ENCODE measurements around the gene ADCY7.
"Not testable (repeated sequence)": the region's sequence is repeated elsewhere in the genome, so short reads cannot be mapped to it uniquely, and the experiment has no call there.

The ADCY7 gene

GRCh38 chr16:50316102-50316847 lies 49.9 kb downstream of the ADCY7 start:
- DNase-seq: no peak

GRCh38 chr16:50316848-50317630 lies 50.7 kb downstream of the ADCY7 start:
- DNase-seq: no peak

GRCh38 chr16:50318796-50319578 lies 52.6 kb downstream of the ADCY7 start:
- DNase-seq: no peak

GRCh38 chr16:50320310-50320709 lies 54.0 kb downstream of the ADCY7 start:
- DNase-seq: no peak

GRCh38 chr16:50322333-50322732 lies 56.0 kb downstream of the ADCY7 start:
- no peak for DNase-seq

GRCh38 chr16:50323335-50324011 lies 57.1 kb downstream of the ADCY7 start:
- DNase-seq: no peak

GRCh38 chr16:50324345-50324744 lies 58.0 kb downstream of the ADCY7 start:
- no peak for DNase-seq

- no peak for DNase-seq
Observed at GRCh38 chr16:50326264-50326663, 59.9 kb downstream of the ADCY7 start.

- DNase-seq: no peak
Observed at GRCh38 chr16:50326835-50327465, 60.6 kb downstream of the ADCY7 start.

GRCh38 chr16:50329446-50330189 lies 63.3 kb downstream of the ADCY7 start:
- DNase-seq: no peak

GRCh38 chr16:50331570-50331969 lies 65.2 kb downstream of the ADCY7 start:
- DNase-seq: no peak

GRCh38 chr16:50332599-50332998 lies 66.2 kb downstream of the ADCY7 start:
- no peak for DNase-seq

- no peak for DNase-seq
Observed at GRCh38 chr16:50334106-50334975, 68.0 kb downstream of the ADCY7 start.

GRCh38 chr16:50335196-50335958 lies 69.0 kb downstream of the ADCY7 start:
- no peak for DNase-seq

GRCh38 chr16:50336884-50337283 lies 70.5 kb downstream of the ADCY7 start:
- no peak for DNase-seq

GRCh38 chr16:50338371-50339231 lies 72.2 kb downstream of the ADCY7 start:
- DNase-seq: no peak

- DNase-seq: no peak
Observed at GRCh38 chr16:50340578-50340977, 74.2 kb downstream of the ADCY7 start.

GRCh38 chr16:50343566-50343965 lies 77.2 kb downstream of the ADCY7 start:
- DNase-seq: not testable (repeated sequence)

GRCh38 chr16:50345210-50345609 lies 78.9 kb downstream of the ADCY7 start:
- DNase-seq: not testable (repeated sequence)

Data from NCI-H1436 treated with DMSO at 0.1 percent for 48 hours (cell line).